ENCODE data around the gene ALDH4A1. TPM values are rescaled to one million over a fixed set of nuclear protein-coding genes. Genes with fewer than 3 reads are reported as not detected.

Gene ALDH4A1
- total and polyA plus RNA-seq, 8 donors: 3.5 to 16.0 (median 8.6) TPM

- no peak for DNase-seq
- Histone ChIP-seq H3K4me1 (peaks cover 54 to 87% (median 75%) of the 10 kb centered on the region in 4 donors), H3K4me3 (no peak overlapping the region), H3K27ac (peak overlapping the region in 2 of 5 donors; percentile 18 to 60), H3K9me3 (no peaks in the 10 kb centered on the region), H3K27me3 (no peaks in the 10 kb centered on the region), H3K36me3 (no peaks in the 10 kb centered on the region)
- intact Hi-C loops (cut with DNase I; ENCODE audit: low total_unique reads): no loop called here
- TF ChIP-seq EP300 (IDR thresholded peaks at IDR 0.05) (no peak), CTCF (IDR thresholded peaks at IDR 0.05) (no peak), POLR2A (IDR thresholded peaks at IDR 0.05) (no peak), POLR2AphosphoS5 (IDR thresholded peaks at IDR 0.05) (no peak)
- 69 to 86% (median 81%) methylated on average over 2 of the region's 2 CpGs for WGBS, 5 donors
Observed at GRCh38 chr1:18944810-18945209, 42.5 kb upstream of the ALDH4A1 start.

- WGBS, 5 donors: 86 to 95% (median 93%) methylated on average over 9 of the region's 9 CpGs
- H3K27ac ChIP-seq: peak overlapping the region in 1 of 5 donors; percentile 60
- H3K27me3 ChIP-seq: no peaks in the 10 kb centered on the region
- no peak overlapping the region for H3K4me3 ChIP-seq
- intact Hi-C loops (cut with DNase I; ENCODE audit: low total_unique reads): no loop called here
- no peaks in the 10 kb centered on the region for H3K36me3 ChIP-seq
- no peak for TF ChIP-seq POLR2A (IDR thresholded peaks at IDR 0.05)
- TF ChIP-seq CTCF (IDR thresholded peaks at IDR 0.05): no peak
- no peak for TF ChIP-seq POLR2AphosphoS5 (IDR thresholded peaks at IDR 0.05)
- TF ChIP-seq EP300 (IDR thresholded peaks at IDR 0.05): no peak
- peaks cover 56 to 87% (median 74%) of the 10 kb centered on the region in 4 donors for H3K4me1 ChIP-seq
- no peaks in the 10 kb centered on the region for H3K9me3 ChIP-seq
- no peak for DNase-seq
Observed at GRCh38 chr1:18943914-18944572, 41.7 kb upstream of the ALDH4A1 start.

- no peaks in the 10 kb centered on the region for H3K27me3 ChIP-seq
- no peaks in the 10 kb centered on the region for H3K9me3 ChIP-seq
- H3K4me1 ChIP-seq: peaks cover 54 to 86% (median 72%) of the 10 kb centered on the region in 4 donors
- no peak for DNase-seq
- H3K27ac ChIP-seq: no peak overlapping the region
- H3K36me3 ChIP-seq: no peaks in the 10 kb centered on the region
- intact Hi-C loops (cut with DNase I; ENCODE audit: low total_unique reads): no loop called here
- H3K4me3 ChIP-seq: no peak overlapping the region
- no peak for TF ChIP-seq POLR2A (IDR thresholded peaks at IDR 0.05)
- TF ChIP-seq POLR2AphosphoS5 (IDR thresholded peaks at IDR 0.05): no peak
- TF ChIP-seq CTCF (IDR thresholded peaks at IDR 0.05): no peak
- TF ChIP-seq EP300 (IDR thresholded peaks at IDR 0.05): no peak
- WGBS, 5 donors: 91 to 98% (median 94%) methylated on average over 4 of the region's 4 CpGs
Observed at GRCh38 chr1:18943162-18943561, 40.8 kb upstream of the ALDH4A1 start.

- no peak for DNase-seq
- TF ChIP-seq EP300 (IDR thresholded peaks at IDR 0.05): no peak
- TF ChIP-seq CTCF (IDR thresholded peaks at IDR 0.05): no peak
- TF ChIP-seq POLR2A (IDR thresholded peaks at IDR 0.05): no peak
- no peak for TF ChIP-seq POLR2AphosphoS5 (IDR thresholded peaks at IDR 0.05)
- peaks cover 50 to 82% (median 65%) of the 10 kb centered on the region in 4 donors for H3K4me1 ChIP-seq
- H3K36me3 ChIP-seq: no peaks in the 10 kb centered on the region
- 86 to 93% (median 88%) methylated on average over 4 of the region's 4 CpGs for WGBS, 5 donors
- no peaks in the 10 kb centered on the region for H3K9me3 ChIP-seq
- no peak overlapping the region for H3K4me3 ChIP-seq
- intact Hi-C loops (cut with DNase I; ENCODE audit: low total_unique reads): no loop called here
- no peaks in the 10 kb centered on the region for H3K27me3 ChIP-seq
- H3K27ac ChIP-seq: no peak overlapping the region
Observed at GRCh38 chr1:18942340-18942739, 40.0 kb upstream of the ALDH4A1 start.

All from stomach (tissue), 9 donors.